ENCODE data around the gene AKIRIN2.

AKIRIN2 gene

GRCh38 chr6:87701676-87702588, at the start of gene AKIRIN2:
Gene AKIRIN2 (minus strand): TSS chr6:87702233. CDS start chr6:87701684, 549 bp downstream.
- DNase-seq, result peak; percentile 94

- no peak for DNase-seq
These were observed 45.6 kb upstream of the AKIRIN2 start for GRCh38 chr6:87747646-87748045.

- DNase-seq, result no peak
These were observed 44.1 kb upstream of the AKIRIN2 start for GRCh38 chr6:87745966-87746721.

GRCh38 chr6:87743454-87743853, 41.4 kb upstream of the AKIRIN2 start:
- DNase-seq, result no peak

- DNase-seq, result no peak
These were observed 40.1 kb upstream of the AKIRIN2 start for GRCh38 chr6:87742106-87742505.

GRCh38 chr6:87741001-87741650, 39.1 kb upstream of the AKIRIN2 start:
- no peak for DNase-seq

GRCh38 chr6:87738744-87739143, 36.7 kb upstream of the AKIRIN2 start:
- DNase-seq, result no peak

- DNase-seq, result no peak
These were observed 36.0 kb upstream of the AKIRIN2 start for GRCh38 chr6:87738000-87738399.

- no peak for DNase-seq
These were observed 34.9 kb upstream of the AKIRIN2 start for GRCh38 chr6:87736809-87737540.

GRCh38 chr6:87731818-87732661, 30.0 kb upstream of the AKIRIN2 start:
- peak; percentile 79 for DNase-seq

GRCh38 chr6:87731080-87731479, 29.0 kb upstream of the AKIRIN2 start:
- DNase-seq, result no peak

GRCh38 chr6:87729965-87730719, 28.1 kb upstream of the AKIRIN2 start:
- no peak for DNase-seq

GRCh38 chr6:87728706-87729105, 26.7 kb upstream of the AKIRIN2 start:
- no peak for DNase-seq

GRCh38 chr6:87724983-87725811, 23.2 kb upstream of the AKIRIN2 start:
- DNase-seq, result no peak

- no peak for DNase-seq
These were observed 21.4 kb upstream of the AKIRIN2 start for GRCh38 chr6:87723170-87724078.

GRCh38 chr6:87722540-87723169, 20.6 kb upstream of the AKIRIN2 start:
- no peak for DNase-seq

GRCh38 chr6:87721311-87721710, 19.3 kb upstream of the AKIRIN2 start:
- DNase-seq, result no peak

GRCh38 chr6:87718662-87719433, 16.8 kb upstream of the AKIRIN2 start:
- DNase-seq, result no peak
